Activated T-helper 2 cell treated with anti-CD3 and anti-CD28 coated beads, Interferon-gamma antibody, Interleukin-2, Interleukin-4, amounts not matched to agents 10 μg/mL and 5 μg/mL and 100 μg/mL, durations not matched to agents 14 hours and 24 hours and 36 hours (primary cell): ENCODE measurements around the gene DESI2. TPM values are rescaled to one million over a fixed set of nuclear protein-coding genes. Genes with fewer than 3 reads are reported as not detected.
"Not testable (repeated sequence)": the region's sequence is repeated elsewhere in the genome, so short reads cannot be mapped to it uniquely, and the experiment has no call there.

Experiments used
- DNase-seq: peaks from one replicate; pipeline ENCODE4 v3.0.0; 2021; ENCODE audit warnings: low spot score
- H3K27ac Mint-ChIP-seq: one replicate; pipeline ENCODE4 v1.8.0; 2021; ENCODE audit warnings: mixed read lengths
- H3K27me3 Mint-ChIP-seq: one replicate; pipeline ENCODE4 v1.8.0; 2021; ENCODE audit warnings: low read depth, mixed read lengths
- H3K36me3 Mint-ChIP-seq: one replicate; pipeline ENCODE4 v1.8.0; 2021; ENCODE audit warnings: low read depth, mixed read lengths
- H3K4me1 Mint-ChIP-seq: one replicate; pipeline ENCODE4 v1.8.0; 2021; ENCODE audit warnings: low read depth, mixed read lengths
- H3K4me3 Mint-ChIP-seq: one replicate; pipeline ENCODE4 v1.8.0; 2021; ENCODE audit warnings: low read depth, mild to moderate bottlenecking, moderate library complexity, mixed read lengths
- H3K9me3 Mint-ChIP-seq: one replicate; pipeline ENCODE4 v1.8.0; 2021; ENCODE audit warnings: mixed read lengths
- intact Hi-C: fragments of 100-400 bp; cut with micrococcal nuclease; formaldehyde crosslinking; loops from one replicate; pipeline ENCODE4 v1.15.1; 2023
- total RNA-seq: library from RNA; stranded (reverse); gene quantifications from 2 replicates; pipeline ENCODE4 v1.2.3, GENCODE V29; 2022

Gene DESI2
- total RNA-seq, 1 donor from 2014 or later: 27.4 TPM

GRCh38 chr1:244730153-244730933, 77.4 kb downstream of the DESI2 start:
- Mint-ChIP-seq H3K4me1 (peaks cover 9% of the 10 kb centered on the region), H3K9me3 (no peaks in the 10 kb centered on the region), H3K36me3 (no peaks in the 10 kb centered on the region), H3K27me3 (peaks cover 50% of the 10 kb centered on the region), H3K27ac (no peak overlapping the region), H3K4me3 (peak overlapping the region; percentile 82)
- intact Hi-C loops: no loop called here
- peak; percentile 16 for DNase-seq

DNA sequence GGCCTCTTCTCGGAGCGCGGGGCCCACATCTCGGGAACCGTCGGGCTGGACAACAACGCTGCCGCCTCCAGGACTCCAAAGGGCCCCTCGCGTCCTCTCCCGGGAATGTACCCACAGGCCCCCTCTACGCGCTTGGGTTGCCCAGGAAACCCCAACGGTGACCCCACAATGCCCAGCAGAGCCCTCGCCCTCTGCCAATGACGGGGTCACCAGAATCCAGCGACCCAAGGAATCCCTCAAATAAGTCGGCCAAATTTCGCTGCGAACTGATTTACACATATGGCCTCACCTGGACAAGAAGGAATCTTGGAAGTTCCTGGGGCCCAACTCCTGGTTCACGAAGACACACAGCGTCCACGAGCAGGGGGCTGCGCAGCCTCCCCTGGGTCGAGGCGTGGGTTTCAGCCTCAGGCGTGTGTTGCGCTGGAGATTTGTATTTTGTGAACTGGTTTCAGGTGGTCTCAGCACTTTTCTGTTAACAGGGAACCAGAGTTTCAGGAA, 78.1 kb downstream of the DESI2 start:
- Mint-ChIP-seq H3K9me3 (no peaks in the 10 kb centered on the region), H3K4me3 (peak overlapping the region; percentile 67), H3K4me1 (peaks cover 9% of the 10 kb centered on the region), H3K27me3 (peaks cover 48% of the 10 kb centered on the region), H3K27ac (no peak overlapping the region), H3K36me3 (no peaks in the 10 kb centered on the region)
- no peak for DNase-seq
- intact Hi-C loops: no loop called here

GRCh38 chr1:244731651-244732050, 78.7 kb downstream of the DESI2 start:
- Mint-ChIP-seq H3K36me3 (no peaks in the 10 kb centered on the region), H3K9me3 (no peaks in the 10 kb centered on the region), H3K27me3 (peaks cover 46% of the 10 kb centered on the region), H3K27ac (no peak overlapping the region), H3K4me1 (peaks cover 9% of the 10 kb centered on the region), H3K4me3 (no peak overlapping the region)
- intact Hi-C loops: no loop called here
- DNase-seq: no peak

DNA sequence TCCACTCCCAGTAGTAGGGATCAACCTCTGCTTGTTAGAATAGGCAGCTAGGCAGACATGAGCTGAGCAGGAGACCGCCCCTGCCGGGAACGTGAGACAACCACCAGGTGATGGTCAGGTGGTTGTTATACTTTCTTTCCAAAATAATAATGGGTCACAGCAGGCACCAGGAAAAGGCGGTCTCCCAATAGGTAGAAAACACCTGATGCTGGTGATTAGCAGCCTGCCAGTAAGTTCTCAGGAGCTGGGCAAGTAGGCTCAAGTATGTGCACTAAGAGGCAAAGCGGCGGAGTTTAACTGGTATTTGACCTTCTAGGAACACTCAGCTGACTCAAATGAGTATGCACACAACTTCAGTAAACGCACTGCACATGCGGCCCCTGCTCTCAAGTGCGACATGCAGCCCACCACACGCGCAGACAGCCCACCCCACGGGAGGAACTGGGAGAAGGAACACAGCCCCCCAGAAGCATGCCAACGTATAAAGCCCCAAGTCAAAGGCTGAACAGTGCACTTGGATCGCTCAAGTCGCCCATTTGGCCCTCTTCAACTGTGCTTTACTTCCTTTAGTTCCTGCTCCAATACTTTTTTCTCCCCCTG, 80.0 kb downstream of the DESI2 start:
- no peak for DNase-seq
- intact Hi-C loops: no loop called here
- Mint-ChIP-seq H3K4me1 (peaks cover 9% of the 10 kb centered on the region), H3K9me3 (no peaks in the 10 kb centered on the region), H3K4me3 (no peak overlapping the region), H3K27me3 (peaks cover 38% of the 10 kb centered on the region), H3K27ac (no peak overlapping the region), H3K36me3 (no peaks in the 10 kb centered on the region)

- H3K4me1 Mint-ChIP-seq: no peaks in the 10 kb centered on the region
- intact Hi-C loops: no loop called here
- H3K27ac Mint-ChIP-seq: no peak overlapping the region
- DNase-seq: no peak
- no peak overlapping the region for H3K4me3 Mint-ChIP-seq
- peaks cover 23% of the 10 kb centered on the region for H3K27me3 Mint-ChIP-seq
- H3K9me3 Mint-ChIP-seq: no peaks in the 10 kb centered on the region
- no peaks in the 10 kb centered on the region for H3K36me3 Mint-ChIP-seq
Measured at GRCh38 chr1:244735404-244735803, 82.5 kb downstream of the DESI2 start.

DNA sequence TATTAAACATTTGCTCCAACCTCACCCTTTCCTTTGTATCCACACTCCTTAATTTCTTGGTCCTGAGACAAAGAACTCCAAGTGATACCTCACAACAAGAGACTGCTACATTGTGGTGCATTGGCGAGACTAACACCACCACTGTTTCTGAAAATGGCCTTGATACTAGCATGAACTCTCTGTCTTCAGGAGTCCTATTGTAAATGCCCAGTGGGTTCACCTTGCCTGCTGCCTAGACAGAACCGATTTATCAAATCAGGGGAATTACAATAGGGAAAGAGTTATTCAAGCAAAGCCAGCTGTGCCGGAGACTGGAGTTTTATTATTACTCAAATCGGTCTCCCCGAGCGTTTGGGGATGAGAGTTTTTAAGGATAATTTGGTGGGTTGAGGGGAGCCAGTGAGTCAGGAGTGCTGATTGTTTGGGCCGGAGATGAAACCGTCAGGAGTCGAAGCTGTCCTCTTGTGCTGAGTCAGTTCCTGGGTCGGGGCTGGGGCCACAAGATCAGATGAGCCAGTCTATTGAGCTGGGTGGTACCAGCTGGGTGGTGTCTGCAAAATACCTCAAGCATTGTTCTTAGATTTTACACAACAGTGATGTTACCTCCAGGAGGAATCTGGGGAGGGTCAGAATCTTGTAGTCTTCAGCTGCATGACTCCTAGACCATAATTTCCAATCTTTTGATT, 83.1 kb downstream of the DESI2 start:
- peaks cover 21% of the 10 kb centered on the region for H3K27me3 Mint-ChIP-seq
- H3K4me3 Mint-ChIP-seq: no peak overlapping the region
- no peaks in the 10 kb centered on the region for H3K4me1 Mint-ChIP-seq
- no peaks in the 10 kb centered on the region for H3K9me3 Mint-ChIP-seq
- no peak overlapping the region for H3K27ac Mint-ChIP-seq
- intact Hi-C loops: no loop called here
- H3K36me3 Mint-ChIP-seq: no peaks in the 10 kb centered on the region
- DNase-seq: no peak

- H3K4me1 Mint-ChIP-seq, DNase-seq, H3K9me3 Mint-ChIP-seq, H3K36me3 Mint-ChIP-seq, H3K27me3 Mint-ChIP-seq, H3K4me3 Mint-ChIP-seq, intact Hi-C loops, H3K27ac Mint-ChIP-seq: not testable (repeated sequence)
Measured at GRCh38 chr1:244739140-244739539, 86.2 kb downstream of the DESI2 start.

DNA sequence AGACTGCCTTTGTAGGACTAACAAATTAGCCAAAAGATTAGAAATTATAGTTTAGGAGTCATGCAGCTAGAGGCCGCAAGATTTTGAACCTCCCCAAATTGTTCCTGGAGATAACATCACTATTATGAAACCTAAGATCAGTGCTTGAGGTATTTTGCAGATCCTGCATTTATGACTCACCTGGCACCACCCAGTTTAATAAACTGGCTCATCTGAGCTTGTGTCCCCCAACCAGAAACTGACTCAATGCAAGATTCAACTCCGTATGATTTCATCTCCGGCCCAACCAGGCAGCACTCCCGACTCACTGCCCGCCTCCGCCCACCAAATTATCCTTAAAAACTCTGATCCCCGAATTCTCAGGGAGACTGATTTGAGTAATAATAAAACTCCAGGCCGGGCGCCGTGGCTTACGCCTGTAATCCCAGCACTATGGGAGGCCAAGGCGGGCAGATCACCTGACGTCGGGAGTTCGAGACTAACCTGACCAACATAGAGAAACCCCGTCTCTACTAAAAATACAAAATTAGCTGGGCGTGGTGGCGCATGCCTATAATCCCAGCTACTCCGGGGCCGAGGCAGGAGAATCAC, 87.2 kb downstream of the DESI2 start:
- H3K27ac Mint-ChIP-seq, H3K9me3 Mint-ChIP-seq, H3K27me3 Mint-ChIP-seq, H3K36me3 Mint-ChIP-seq, DNase-seq, H3K4me3 Mint-ChIP-seq, H3K4me1 Mint-ChIP-seq, intact Hi-C loops: not testable (repeated sequence)

DNA sequence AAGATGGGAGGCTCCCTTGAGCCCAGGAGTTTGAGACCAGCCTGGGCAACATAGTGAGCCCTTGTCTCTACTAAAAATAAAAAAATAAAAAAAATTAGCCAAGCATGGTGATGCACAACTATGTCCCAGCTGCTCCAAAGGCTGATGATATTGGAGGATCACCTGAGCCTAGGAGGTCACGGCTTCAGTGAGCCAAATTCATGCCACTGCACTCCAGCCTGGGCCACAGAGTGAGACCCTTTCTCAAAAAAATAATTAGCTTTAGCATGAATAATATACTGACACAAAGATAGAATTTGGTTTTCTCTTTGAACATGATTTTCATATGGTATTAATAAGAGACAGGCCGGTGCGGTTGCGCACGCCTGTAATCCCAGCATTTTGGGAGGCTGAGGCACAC, 88.8 kb downstream of the DESI2 start:
- intact Hi-C loops: no loop called here
- no peaks in the 10 kb centered on the region for H3K4me1 Mint-ChIP-seq
- DNase-seq: no peak
- peaks cover 1% of the 10 kb centered on the region for H3K27me3 Mint-ChIP-seq
- H3K4me3 Mint-ChIP-seq: no peak overlapping the region
- H3K27ac Mint-ChIP-seq: no peak overlapping the region
- no peaks in the 10 kb centered on the region for H3K9me3 Mint-ChIP-seq
- H3K36me3 Mint-ChIP-seq: no peaks in the 10 kb centered on the region

GRCh38 chr1:244749230-244750016, 96.5 kb downstream of the DESI2 start:
- intact Hi-C loops: no loop called here
- H3K36me3 Mint-ChIP-seq: no peaks in the 10 kb centered on the region
- no peaks in the 10 kb centered on the region for H3K4me1 Mint-ChIP-seq
- no peaks in the 10 kb centered on the region for H3K27me3 Mint-ChIP-seq
- H3K9me3 Mint-ChIP-seq: no peaks in the 10 kb centered on the region
- no peak for DNase-seq
- no peak overlapping the region for H3K4me3 Mint-ChIP-seq
- H3K27ac Mint-ChIP-seq: no peak overlapping the region

- Mint-ChIP-seq H3K36me3 (no peaks in the 10 kb centered on the region), H3K4me3 (no peak overlapping the region), H3K4me1 (no peaks in the 10 kb centered on the region), H3K27ac (no peak overlapping the region), H3K27me3 (no peaks in the 10 kb centered on the region), H3K9me3 (no peaks in the 10 kb centered on the region)
- intact Hi-C loops: no loop called here
- DNase-seq: no peak
Measured at GRCh38 chr1:244751271-244751895, 98.5 kb downstream of the DESI2 start.

GRCh38 chr1:244755673-244756072, 102.7 kb downstream of the DESI2 start:
- no peaks in the 10 kb centered on the region for H3K27me3 Mint-ChIP-seq
- no peaks in the 10 kb centered on the region for H3K36me3 Mint-ChIP-seq
- no peaks in the 10 kb centered on the region for H3K9me3 Mint-ChIP-seq
- intact Hi-C loops: no loop called here
- H3K4me3 Mint-ChIP-seq: no peak overlapping the region
- no peak overlapping the region for H3K27ac Mint-ChIP-seq
- no peaks in the 10 kb centered on the region for H3K4me1 Mint-ChIP-seq
- DNase-seq: no peak
